GM12874 (cell line): Measurements from ENCODE around the gene SBNO1.

Experiments
- CTCF ChIP-seq: IDR thresholded peaks from 2 replicates; pipeline ENCODE4 v1.5.1; 2011; ENCODE audit warnings: low read depth, mild to moderate bottlenecking, control low read depth, low read length, moderate library complexity; ENCODE audit not compliant: insufficient read depth

The SBNO1 gene

GRCh38 chr12:123389560-123390351, 25.1 kb upstream of the SBNO1 start:
- TF ChIP-seq CTCF, result no peak

DNA sequence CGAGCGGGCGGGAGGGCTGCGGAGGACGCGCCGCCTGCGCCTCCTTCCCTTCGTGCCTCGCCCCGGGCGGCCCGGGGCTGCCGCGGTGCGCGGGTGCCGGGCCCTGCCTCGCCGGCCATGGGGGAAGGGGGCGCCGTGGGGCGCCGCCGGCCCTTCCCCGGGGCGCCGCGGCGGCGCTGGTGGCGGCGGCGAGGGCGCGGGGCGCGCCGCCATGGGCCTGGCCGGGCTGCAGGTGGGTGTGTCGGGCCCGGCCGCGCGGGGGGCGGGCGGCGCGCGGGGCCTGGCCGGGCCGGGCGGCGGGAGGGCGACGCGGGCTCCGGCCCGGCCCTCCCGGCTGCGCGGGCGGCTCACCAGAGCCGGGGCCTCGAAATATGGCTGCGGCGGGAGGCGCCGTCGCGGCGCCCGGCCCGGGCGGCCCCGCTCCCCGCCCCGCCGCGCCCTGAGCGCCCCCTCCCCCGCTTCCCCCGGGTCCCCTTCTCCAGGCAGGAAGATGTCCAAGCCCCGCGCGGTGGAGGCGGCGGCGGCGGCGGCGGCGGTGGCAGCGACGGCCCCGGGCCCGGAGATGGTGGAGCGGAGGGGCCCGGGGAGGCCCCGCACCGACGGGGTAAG, 24.4 kb upstream of the SBNO1 start:
- TF ChIP-seq CTCF, result no peak

GRCh38 chr12:123388177-123388950, 23.7 kb upstream of the SBNO1 start:
- no peak for TF ChIP-seq CTCF

DNA sequence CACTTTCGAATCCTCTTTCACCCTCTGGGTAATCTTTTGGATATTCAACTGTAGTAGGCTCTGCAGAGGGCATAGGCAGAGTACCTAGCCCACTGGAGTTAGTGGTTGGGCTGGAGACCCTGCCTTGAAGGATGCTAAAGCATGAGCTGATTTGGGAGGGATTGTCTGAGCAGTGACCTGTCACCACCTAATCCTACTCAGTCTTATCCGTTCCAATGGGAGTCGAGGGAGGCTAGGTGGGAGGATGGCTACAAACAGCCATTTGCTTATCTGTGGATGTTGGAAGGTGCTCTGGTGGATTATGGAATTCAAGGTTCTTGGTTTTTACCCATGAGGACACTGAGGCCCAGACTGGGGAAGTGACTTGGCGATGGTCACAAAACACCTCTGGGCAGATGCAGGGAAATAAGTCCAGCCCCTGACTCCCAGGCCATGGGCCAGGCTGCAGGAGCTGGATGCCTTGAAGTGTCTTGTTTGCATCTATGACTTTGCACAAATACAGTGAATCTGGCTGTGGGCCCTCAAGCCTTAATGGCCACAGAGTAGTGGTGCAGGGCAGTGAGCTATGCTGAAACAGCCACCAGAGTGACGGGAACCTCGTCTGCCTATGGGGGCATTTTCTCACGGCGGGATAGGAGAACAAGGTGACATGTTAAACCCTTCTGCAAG, 23.0 kb upstream of the SBNO1 start:
- TF ChIP-seq CTCF, result no peak

- TF ChIP-seq CTCF, result no peak
Observed at GRCh38 chr12:123384994-123385376, 20.3 kb upstream of the SBNO1 start.

GRCh38 chr12:123384318-123384993, 19.8 kb upstream of the SBNO1 start:
- no peak for TF ChIP-seq CTCF
